LHCN-M2 (cell line): ENCODE measurements around the gene ULK4. TPM values are rescaled to one million over a fixed set of nuclear protein-coding genes. Genes with fewer than 3 reads are reported as not detected.
A peak's percentile ranks its signal among the peaks of the same experiment; 100 is the strongest.
"Not testable (repeated sequence)": the region's sequence is repeated elsewhere in the genome, so short reads cannot be mapped to it uniquely, and the experiment has no call there.

ENCODE experiments used
- DNase-seq: peaks from one replicate; pipeline ENCODE4 v3.0.0-alpha.2; 2012; ENCODE audit warnings: low read depth
- total RNA-seq: library from RNA; depleted of rRNA; stranded (reverse); fragments of >200 nt; gene quantifications from 2 replicates; pipeline ENCODE4 v1.2.3, GENCODE V29; 2014

The ULK4 gene
- total RNA-seq, 1 experiment from 2014 or later: 7.0 TPM

GRCh38 chr3:41872157-41872556 lies 89.7 kb downstream of the ULK4 start:
- no peak for DNase-seq

- no peak for DNase-seq
Measured at GRCh38 chr3:41867533-41867932, 94.4 kb downstream of the ULK4 start.

- no peak for DNase-seq
Measured at GRCh38 chr3:41866298-41866697, 95.6 kb downstream of the ULK4 start.

- no peak for DNase-seq
Measured at GRCh38 chr3:41863024-41863423, 98.9 kb downstream of the ULK4 start.

- DNase-seq: not testable (repeated sequence)
Measured at GRCh38 chr3:41860489-41860888, 101.4 kb downstream of the ULK4 start.

GRCh38 chr3:41854956-41855355 lies 106.9 kb downstream of the ULK4 start:
- DNase-seq: no peak

GRCh38 chr3:41853540-41854196 lies 108.2 kb downstream of the ULK4 start:
- no peak for DNase-seq

GRCh38 chr3:41848753-41849574 lies 112.9 kb downstream of the ULK4 start:
- no peak for DNase-seq

GRCh38 chr3:41847679-41848078 lies 114.2 kb downstream of the ULK4 start:
- DNase-seq: no peak

- peak; percentile 11 for DNase-seq
Measured at GRCh38 chr3:41846850-41847249, 115.1 kb downstream of the ULK4 start.

GRCh38 chr3:41845826-41846225 lies 116.1 kb downstream of the ULK4 start:
- no peak for DNase-seq

- DNase-seq: not testable (repeated sequence)
Measured at GRCh38 chr3:41844256-41844655, 117.6 kb downstream of the ULK4 start.

- not testable (repeated sequence) for DNase-seq
Measured at GRCh38 chr3:41840936-41841668, 120.8 kb downstream of the ULK4 start.

- DNase-seq: no peak
Measured at GRCh38 chr3:41836360-41837134, 125.4 kb downstream of the ULK4 start.

- DNase-seq: no peak
Measured at GRCh38 chr3:41833628-41834027, 128.3 kb downstream of the ULK4 start.

GRCh38 chr3:41819236-41819635 lies 142.7 kb downstream of the ULK4 start:
- DNase-seq: no peak

- no peak for DNase-seq
Measured at GRCh38 chr3:41808618-41809017, 153.3 kb downstream of the ULK4 start.

- peak; percentile 81 for DNase-seq
Measured at GRCh38 chr3:41808152-41808551, 153.8 kb downstream of the ULK4 start.

- no peak for DNase-seq
Measured at GRCh38 chr3:41794748-41795589, 166.9 kb downstream of the ULK4 start.

- DNase-seq: no peak
Measured at GRCh38 chr3:41792806-41793205, 169.1 kb downstream of the ULK4 start.

- no peak for DNase-seq
Measured at GRCh38 chr3:41769106-41769505, 192.8 kb downstream of the ULK4 start.
